ENCODE data around the gene OSTM1.
A peak's percentile ranks its signal among the peaks of the same experiment; 100 is the strongest.

The OSTM1 gene

GRCh38 chr6:108074359-108075144 lies at the start of gene OSTM1:
OSTM1 (minus strand) TSS chr6:108074741; CDS start chr6:108074651, 90 bp downstream.
- FAIRE-seq (no peak), DNase-seq (ENCODE audit: insufficient read length, low spot score) (peak; percentile 97)
- no peak for TF ChIP-seq CTCF (IDR thresholded peaks at IDR 0.05; ENCODE audit: insufficient read depth, missing control alignments)

- no peak for FAIRE-seq
- no peak for DNase-seq (ENCODE audit: insufficient read length, low spot score)
- no peak for TF ChIP-seq CTCF (IDR thresholded peaks at IDR 0.05; ENCODE audit: insufficient read depth, missing control alignments)
Observed at GRCh38 chr6:108123946-108124345, 49.4 kb upstream of the OSTM1 start.

- TF ChIP-seq CTCF (IDR thresholded peaks at IDR 0.05; ENCODE audit: insufficient read depth, missing control alignments), result no peak
- DNase-seq (ENCODE audit: insufficient read length, low spot score), result no peak
- no peak for FAIRE-seq
Observed at GRCh38 chr6:108123481-108123929, 49.0 kb upstream of the OSTM1 start.

- TF ChIP-seq CTCF (IDR thresholded peaks at IDR 0.05; ENCODE audit: insufficient read depth, missing control alignments), result no peak
- DNase-seq (ENCODE audit: insufficient read length, low spot score), result no peak
- no peak for FAIRE-seq
Observed at GRCh38 chr6:108121612-108122011, 47.1 kb upstream of the OSTM1 start.

- no peak for FAIRE-seq
- no peak for TF ChIP-seq CTCF (IDR thresholded peaks at IDR 0.05; ENCODE audit: insufficient read depth, missing control alignments)
- DNase-seq (ENCODE audit: insufficient read length, low spot score), result no peak
Observed at GRCh38 chr6:108120311-108120710, 45.8 kb upstream of the OSTM1 start.

- DNase-seq (ENCODE audit: insufficient read length, low spot score) (no peak), FAIRE-seq (no peak)
Observed at GRCh38 chr6:108119769-108120141, 45.2 kb upstream of the OSTM1 start.

More at GRCh38 chr6:108119769-108120141, 45.2 kb upstream of the OSTM1 start:
- no peak for TF ChIP-seq CTCF (IDR thresholded peaks at IDR 0.05; ENCODE audit: insufficient read depth, missing control alignments)

All from D721Med (cell line).